Fibroblast of the aortic adventitia (primary cell): ENCODE results near the gene LRRFIP2. TPM values are rescaled to one million over a fixed set of nuclear protein-coding genes. Genes with fewer than 3 reads are reported as not detected.

ENCODE experiments used
- DNase-seq: peaks from one replicate; pipeline ENCODE4 v3.0.0-alpha.2; 2010; ENCODE audit warnings: low read depth
- H3K4me3 ChIP-seq: 2 replicates; pipeline ENCODE4 v1.5.1; 2011; ENCODE audit warnings: low read depth, mild to moderate bottlenecking, control low read depth, low read length, moderate library complexity
- CTCF ChIP-seq: IDR thresholded peaks from 2 replicates; pipeline ENCODE4 v1.5.1; 2011; ENCODE audit warnings: mild to moderate bottlenecking, low read length, control low read depth, inconsistent platforms; ENCODE audit not compliant: insufficient read depth
- total RNA-seq: library from RNA; depleted of rRNA; stranded (reverse); fragments of >200 nt; gene quantifications from 2 replicates; pipeline ENCODE4 v1.2.3, GENCODE V29; 2012; ENCODE audit warnings: low replicate concordance

Gene LRRFIP2
- total RNA-seq, 1 donor = 46.8 TPM

DNA sequence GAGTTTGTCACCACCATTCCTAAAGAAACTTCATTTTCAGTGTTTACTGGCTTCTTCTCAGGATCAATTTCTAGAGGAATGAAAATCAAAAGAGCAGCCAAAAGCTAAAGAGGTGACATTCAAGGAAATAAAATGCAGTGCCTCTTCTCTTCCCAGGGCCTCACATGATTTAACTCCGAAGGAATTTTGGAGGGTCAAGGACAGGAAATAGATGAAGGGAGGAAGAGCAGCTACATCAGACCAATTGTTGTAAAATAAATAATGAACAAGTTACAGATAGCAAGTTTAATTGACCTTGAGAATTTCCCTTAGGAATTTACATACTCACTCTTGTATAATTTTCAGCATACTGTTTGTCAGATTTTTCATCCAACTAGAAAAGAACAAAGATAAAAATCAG lies 78.1 kb downstream of the LRRFIP2 start:
- peak; percentile 77 for DNase-seq
- no peak for TF ChIP-seq CTCF
- H3K4me3 ChIP-seq = no peak overlapping the region

DNA sequence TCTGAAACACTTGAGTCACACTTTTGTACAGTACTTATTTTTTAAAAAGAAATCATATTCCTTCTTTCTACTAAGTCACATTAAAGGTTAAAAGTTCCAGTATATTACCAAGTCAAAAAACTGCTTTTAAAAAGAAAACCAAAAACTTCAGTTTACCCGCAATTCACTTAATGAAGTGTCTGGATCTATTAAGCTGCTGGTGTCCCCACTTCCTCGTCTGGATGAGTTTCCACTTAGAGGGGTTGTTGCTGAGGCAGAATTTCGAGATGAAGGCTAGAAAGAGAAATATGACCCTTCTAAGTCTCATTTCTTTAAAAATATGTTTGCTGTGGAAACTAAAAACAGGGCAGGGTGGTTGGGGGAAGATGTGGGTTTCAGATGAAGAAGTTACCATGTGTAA lies 79.7 kb downstream of the LRRFIP2 start:
- TF ChIP-seq CTCF = no peak
- DNase-seq = no peak
- no peak overlapping the region for H3K4me3 ChIP-seq

- DNase-seq = peak; percentile 28
- TF ChIP-seq CTCF = no peak
- H3K4me3 ChIP-seq = no peak overlapping the region
These were observed 80.9 kb downstream of the LRRFIP2 start for GRCh38 chr3:37093481-37093880.

DNA sequence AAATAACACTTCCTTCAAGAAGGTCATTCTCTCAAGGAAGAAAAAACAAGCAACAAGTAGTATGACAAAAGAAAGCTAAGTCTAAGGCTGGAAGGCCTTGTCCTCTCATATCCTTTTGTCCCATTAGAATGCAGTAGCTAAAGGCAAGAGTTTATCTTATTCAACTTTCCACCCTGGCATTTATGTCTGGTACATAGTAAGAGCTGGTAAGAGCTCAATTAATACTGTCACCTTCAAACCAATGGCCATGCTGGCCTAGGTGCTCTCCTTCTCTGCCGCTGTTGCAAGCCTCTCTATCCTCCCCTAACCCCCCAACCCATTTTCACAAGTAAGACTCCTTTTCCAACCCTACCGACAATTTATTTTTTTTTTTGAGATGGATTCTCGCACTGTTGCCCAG lies 81.9 kb downstream of the LRRFIP2 start:
- no peak for DNase-seq
- TF ChIP-seq CTCF = no peak
- no peak overlapping the region for H3K4me3 ChIP-seq

- no peak for TF ChIP-seq CTCF
- H3K4me3 ChIP-seq = no peak overlapping the region
- no peak for DNase-seq
These were observed 86.5 kb downstream of the LRRFIP2 start for GRCh38 chr3:37087870-37088269.

DNA sequence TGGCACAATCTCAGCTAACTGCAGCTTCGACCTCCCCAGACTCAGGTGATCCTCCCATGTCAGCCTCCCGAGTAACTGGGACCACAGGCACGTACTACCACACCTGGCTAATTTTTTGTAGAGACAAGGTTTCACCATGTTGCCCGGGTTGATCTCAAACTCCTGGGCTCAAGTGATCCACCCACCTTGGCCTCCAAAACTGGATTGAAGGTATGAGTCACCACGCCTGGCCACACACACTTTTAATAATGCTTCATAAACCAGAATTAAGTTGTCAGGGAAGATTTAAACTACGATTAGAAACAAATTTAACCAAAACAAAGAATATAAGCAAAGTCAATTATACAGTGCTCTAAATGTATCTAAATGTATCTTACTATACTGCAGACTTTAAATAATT lies 87.5 kb downstream of the LRRFIP2 start:
- no peak for DNase-seq

More for the DNA sequence above, 87.5 kb downstream of the LRRFIP2 start:
- TF ChIP-seq CTCF = no peak
- no peak overlapping the region for H3K4me3 ChIP-seq
